Testis (tissue), 3 donors: Measurements from ENCODE around the gene ZNF616. TPM values are rescaled to one million over a fixed set of nuclear protein-coding genes. Genes with fewer than 3 reads are reported as not detected.

Experiments used
- DNase-seq: peaks from one replicate; pipeline ENCODE4 v3.0.0-alpha.2; 2019
- H3K27ac ChIP-seq, 2 donors: fragments of 200-600 bp; sonication (generic); one replicate each; pipeline ENCODE4 v1.5.1; 2019
- H3K27me3 ChIP-seq: fragments of 200-600 bp; sonication (generic); one replicate; pipeline ENCODE4 v1.5.1; 2019
- H3K36me3 ChIP-seq: fragments of 200-600 bp; sonication (generic); one replicate; pipeline ENCODE4 v1.5.1; 2017; ENCODE audit warnings: low read depth; ENCODE audit errors: missing control alignments
- H3K4me1 ChIP-seq: fragments of 200-600 bp; sonication (generic); one replicate; pipeline ENCODE4 v1.5.1; 2019
- H3K4me3 ChIP-seq, 2 donors: fragments of 200-600 bp; sonication (generic); one replicate each; pipeline ENCODE4 v1.5.1; 2017 to 2019
- H3K9me3 ChIP-seq: fragments of 200-600 bp; sonication (generic); one replicate; pipeline ENCODE4 v1.5.1; 2017
- CTCF ChIP-seq, 3 experiments: fragments of 450-650 bp in 2 of 3; fragments of 200-600 bp in 1 of 3; sonication (generic) in 1 of 3; IDR thresholded peaks; one replicate each; pipeline ENCODE4 v1.5.1; 2016 to 2019; ENCODE audit warnings: antibody characterized with exemption in 3 of 3, mild to moderate bottlenecking in 2 of 3, moderate library complexity in 1 of 3
- POLR2A ChIP-seq: fragments of 450-650 bp; IDR thresholded peaks from one replicate; pipeline ENCODE4 v1.6.1; 2017; ENCODE audit warnings: antibody characterized with exemption, mild to moderate bottlenecking, moderate library complexity
- whole genome bisulfite sequencing, 2 donors: methylation state at CpG; one replicate each; pipeline ENCODE4 v1.1.5; 2018; 5-methylcytosine and 5-hydroxymethylcytosine counted together
- intact Hi-C: fragments of 100-400 bp; cut with DNase I; formaldehyde crosslinking; loops from one replicate; pipeline ENCODE4 v1.15.1; 2023; ENCODE audit warnings: low total_unique reads
- polyA plus RNA-seq: library from polyadenylated mRNA; stranded (reverse); fragments of 350-450 nt; fragmentation: Illumina TruSeq; extraction: RNeasy Lipid Tissue Mini Kit (QIAGEN cat#74804); gene quantifications from one replicate; pipeline ENCODE4 v1.2.3, GENCODE V29; 2014; ENCODE audit warnings: low read depth, low replicate concordance; ENCODE audit not compliant: insufficient read depth
- total RNA-seq, 2 donors: library from RNA; depleted of rRNA; stranded (reverse); fragments of >200 nt; gene quantifications; one replicate each; pipeline ENCODE4 v1.2.3, GENCODE V29; 2016

Gene ZNF616
- total and polyA plus RNA-seq, 3 donors from 2014 or later, result 6.3 to 11.3 (median 9.0) TPM

DNA sequence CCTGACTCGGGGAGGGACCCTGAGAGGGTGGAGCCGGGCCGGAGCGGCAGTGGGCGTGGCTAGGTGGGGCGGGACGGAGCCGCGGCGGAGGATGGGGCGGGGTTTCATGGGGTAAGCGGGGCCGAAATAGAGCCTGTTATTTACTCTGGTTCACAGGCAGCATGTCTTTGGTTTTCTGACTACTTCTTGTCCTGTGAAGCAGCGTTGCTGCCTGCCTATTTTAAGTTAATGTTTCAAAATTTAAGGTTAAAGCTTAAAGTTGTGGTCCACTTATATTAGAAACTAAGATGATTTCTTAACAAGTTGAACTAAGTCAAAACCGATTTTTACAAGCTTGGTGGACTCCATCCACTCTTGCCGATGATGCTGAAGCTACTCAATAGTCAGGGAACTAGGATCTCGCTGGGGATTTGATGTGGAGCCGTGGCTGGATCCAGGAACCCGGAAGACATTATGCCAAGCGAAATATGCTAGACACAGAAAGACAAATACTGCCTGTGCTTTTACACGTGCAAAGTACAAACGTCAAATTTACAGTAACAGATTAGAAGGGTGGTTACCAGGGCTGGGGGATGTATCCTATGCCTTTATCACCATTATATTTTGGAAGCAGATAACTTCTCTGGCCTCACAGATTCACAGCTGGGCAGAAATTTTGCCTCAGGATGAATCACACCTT lies 433 bp upstream of the ZNF616 start:
- intact Hi-C loops, result no loop called here
- peak overlapping the region; percentile 75 to 93 for H3K4me3 ChIP-seq
- H3K36me3 ChIP-seq, result no peaks in the 10 kb centered on the region
- WGBS, 2 donors, result 9% methylated on average over 22 of the region's 22 CpGs
- peak overlapping the region; percentile 8 to 89 for H3K27ac ChIP-seq
- TF ChIP-seq POLR2A (no peak), CTCF (IDR thresholded peaks at IDR 0.05) (no peak)
- peaks cover 13% of the 10 kb centered on the region for H3K4me1 ChIP-seq
- DNase-seq, result no peak
- no peaks in the 10 kb centered on the region for H3K27me3 ChIP-seq
- no peaks in the 10 kb centered on the region for H3K9me3 ChIP-seq

DNA sequence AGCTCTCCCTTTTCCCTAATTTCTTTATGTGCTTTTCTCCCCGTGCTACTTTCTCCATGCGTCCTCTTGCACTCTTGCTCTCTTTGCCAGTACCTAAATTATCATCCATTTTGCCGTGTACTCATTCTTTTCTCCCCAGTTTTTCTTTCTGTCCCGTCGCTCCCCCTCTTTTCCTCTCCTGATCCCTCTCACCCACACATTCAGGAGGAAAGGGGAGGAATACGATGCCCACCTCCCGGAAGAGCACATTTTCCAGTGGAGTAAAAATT lies 821 bp downstream of the ZNF616 start:
- Histone ChIP-seq H3K27ac (peak overlapping the region; percentile 75 to 89), H3K4me3 (peak overlapping the region; percentile 75 to 93), H3K36me3 (no peaks in the 10 kb centered on the region), H3K4me1 (peaks cover 13% of the 10 kb centered on the region), H3K27me3 (no peaks in the 10 kb centered on the region), H3K9me3 (no peaks in the 10 kb centered on the region)
- intact Hi-C loops, result loop anchor here (10.0 kb wide), 1 partner anchor 96 kb away; no protein-coding TSS in a partner anchor
- WGBS, 2 donors, result 0 to 1% methylated on average over 7 of the region's 7 CpGs
- TF ChIP-seq CTCF (IDR thresholded peaks at IDR 0.05) (no peak), POLR2A (no peak)
- no peak for DNase-seq

DNA sequence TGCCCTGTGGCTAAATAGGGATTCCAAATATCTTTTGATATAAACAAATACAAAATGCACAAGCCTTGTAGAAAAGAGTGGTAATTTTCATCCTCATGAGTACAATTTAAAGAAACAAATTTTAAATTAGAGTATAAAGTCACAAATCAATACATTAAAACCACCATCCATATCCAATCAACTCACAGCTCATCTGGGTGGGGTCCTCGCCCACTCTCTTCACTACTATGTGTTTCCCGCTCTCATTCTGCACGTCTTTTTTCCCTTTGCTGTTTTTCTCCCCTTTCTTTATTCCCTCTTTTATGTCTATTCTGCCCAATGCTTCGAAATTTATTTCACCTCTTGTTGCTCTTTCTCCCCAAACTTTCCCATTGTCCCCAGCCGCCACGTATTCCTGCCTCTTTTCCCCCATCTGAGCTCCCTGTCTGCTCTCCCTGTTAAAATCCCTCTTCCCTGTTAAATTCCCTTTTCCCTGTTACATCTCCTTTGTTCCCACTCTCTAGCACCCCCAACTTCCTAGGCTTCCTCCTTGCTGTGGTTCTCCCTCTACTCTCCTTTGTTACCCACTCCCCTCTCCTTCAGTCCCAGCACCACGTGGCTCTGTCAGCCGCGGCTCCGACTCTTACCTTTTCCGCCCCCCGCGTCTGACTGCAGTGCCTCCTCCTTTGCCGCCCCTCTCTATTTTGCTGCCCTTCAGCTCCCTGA lies 1.3 kb downstream of the ZNF616 start:
- intact Hi-C loops, result loop anchor here (10.0 kb wide), 1 partner anchor 96 kb away; no protein-coding TSS in a partner anchor
- H3K27ac ChIP-seq, result peak overlapping the region; percentile 75 to 89
- WGBS, 2 donors, result 4 to 6% methylated on average over 14 of the region's 14 CpGs
- no peak for TF ChIP-seq CTCF (IDR thresholded peaks at IDR 0.05)
- TF ChIP-seq POLR2A, result no peak
- peak overlapping the region; percentile 75 to 93 for H3K4me3 ChIP-seq
- H3K9me3 ChIP-seq, result no peaks in the 10 kb centered on the region
- no peaks in the 10 kb centered on the region for H3K27me3 ChIP-seq
- peak; percentile 72 for DNase-seq
- peaks cover 13% of the 10 kb centered on the region for H3K4me1 ChIP-seq
- H3K36me3 ChIP-seq, result no peaks in the 10 kb centered on the region

DNA sequence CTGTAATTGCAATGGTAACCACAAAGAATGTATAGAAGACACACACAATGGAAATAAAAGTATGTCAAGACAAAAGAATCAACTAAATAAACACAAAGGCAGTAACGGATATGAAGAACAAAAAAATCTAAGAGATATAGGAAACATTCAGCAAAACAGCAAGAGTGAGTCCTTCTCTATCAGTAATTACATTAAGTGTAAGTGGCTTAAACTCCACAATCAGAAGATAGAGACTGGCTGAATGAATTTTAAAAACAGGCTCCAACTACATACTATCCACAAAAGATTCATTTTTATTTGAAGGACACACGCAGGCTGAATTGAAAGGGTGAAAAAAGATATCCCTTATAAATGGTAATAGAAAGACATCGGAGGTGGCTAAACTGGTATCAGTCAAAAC lies 19.5 kb downstream of the ZNF616 start:
- no peak for DNase-seq
- peaks cover 5% of the 10 kb centered on the region for H3K36me3 ChIP-seq

More for the DNA sequence above, 19.5 kb downstream of the ZNF616 start:
- H3K9me3 ChIP-seq, result no peaks in the 10 kb centered on the region
- H3K4me3 ChIP-seq, result no peak overlapping the region
- intact Hi-C loops, result no loop called here
- no peak overlapping the region for H3K27ac ChIP-seq
- 93 to 99% methylated on average over 3 of the region's 3 CpGs for WGBS, 2 donors
- no peaks in the 10 kb centered on the region for H3K27me3 ChIP-seq
- TF ChIP-seq CTCF (IDR thresholded peaks at IDR 0.05) (no peak), POLR2A (no peak)
- no peaks in the 10 kb centered on the region for H3K4me1 ChIP-seq
